ENCODE measurements around the gene POLR2F.

POLR2F gene

GRCh38 chr22:37953062-37953436 is 450 bp upstream of the POLR2F start:
- TF ChIP-seq CTCF (IDR thresholded peaks at IDR 0.05): no peak

- no peak for TF ChIP-seq CTCF (IDR thresholded peaks at IDR 0.05)
Measured at GRCh38 chr22:37954686-37955085, 1.2 kb downstream of the POLR2F start.

- TF ChIP-seq CTCF (IDR thresholded peaks at IDR 0.05): no peak
Measured at GRCh38 chr22:37957232-37957631, 3.7 kb downstream of the POLR2F start.

GRCh38 chr22:37959231-37959825 is 5.8 kb downstream of the POLR2F start:
- no peak for TF ChIP-seq CTCF (IDR thresholded peaks at IDR 0.05)

GRCh38 chr22:37961062-37961461 is 7.6 kb downstream of the POLR2F start:
- no peak for TF ChIP-seq CTCF (IDR thresholded peaks at IDR 0.05)

- TF ChIP-seq CTCF (IDR thresholded peaks at IDR 0.05): no peak
Measured at GRCh38 chr22:37965940-37966664, 12.6 kb downstream of the POLR2F start.

GRCh38 chr22:37967147-37967546 is 13.6 kb downstream of the POLR2F start:
- no peak for TF ChIP-seq CTCF (IDR thresholded peaks at IDR 0.05)
